Stimulated activated CD4-positive, alpha-beta T cell treated with anti-CD3 and anti-CD28 coated beads, Interleukin-2, amount 100 ng/mL, for 24 hours (primary cell): ENCODE results near the gene PORCN.

Source experiments
- DNase-seq, 2 donors: peaks; one replicate each; pipeline ENCODE4 v3.0.0-alpha.2; 2020

The PORCN gene

DNA sequence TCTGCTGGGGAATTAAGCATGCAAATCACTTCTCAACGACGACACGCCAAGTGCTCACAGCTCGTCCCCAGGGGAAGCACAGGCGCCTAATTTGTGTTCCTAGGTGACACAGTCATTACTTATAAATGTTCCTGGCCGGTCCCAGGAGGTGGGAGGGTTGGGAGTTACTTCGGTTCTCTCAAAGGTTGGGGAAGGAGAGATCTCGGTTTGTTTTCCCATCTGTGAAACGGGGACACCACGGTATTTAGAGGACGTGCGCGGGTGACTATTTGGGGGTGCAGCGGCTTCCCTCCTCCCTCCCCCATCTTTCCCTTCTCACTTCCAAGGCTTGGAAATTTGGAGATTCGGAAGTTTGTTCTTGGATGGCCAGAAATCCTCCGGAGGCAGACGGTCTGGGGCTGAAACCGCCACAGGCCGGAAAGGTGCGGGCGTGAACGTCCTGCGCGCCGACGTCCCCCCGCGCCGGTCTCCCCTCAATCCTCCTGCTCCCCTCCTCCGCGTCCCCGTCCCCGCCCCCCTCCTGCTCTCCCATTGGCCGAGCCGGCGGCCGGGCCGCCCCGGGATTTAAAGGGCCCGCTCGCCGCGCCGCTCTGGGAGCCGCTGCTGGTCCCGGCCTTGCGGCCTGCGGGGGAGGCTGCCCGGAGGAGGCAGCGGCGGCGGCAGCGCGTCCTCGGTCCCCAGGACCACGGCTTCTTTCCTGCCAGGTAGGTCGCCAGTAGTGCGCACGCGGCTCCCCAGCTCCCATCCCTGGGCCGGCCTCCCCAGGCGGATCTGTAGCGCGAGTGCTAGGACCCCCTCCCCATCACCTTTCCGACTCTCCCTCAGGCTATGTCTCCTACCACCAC is at the start of gene PORCN:
Gene PORCN (plus strand): TSS at position 593 of the 845 bp plus-strand sequence. CDS start 829 bp downstream, outside the sequence.
- peak; percentile 82 to 84 for DNase-seq

GRCh38 chrX:48459483-48459882 is 49.3 kb upstream of the PORCN start:
- no peak for DNase-seq

- DNase-seq: no peak
Measured at GRCh38 chrX:48460031-48460430, 48.8 kb upstream of the PORCN start.

DNA sequence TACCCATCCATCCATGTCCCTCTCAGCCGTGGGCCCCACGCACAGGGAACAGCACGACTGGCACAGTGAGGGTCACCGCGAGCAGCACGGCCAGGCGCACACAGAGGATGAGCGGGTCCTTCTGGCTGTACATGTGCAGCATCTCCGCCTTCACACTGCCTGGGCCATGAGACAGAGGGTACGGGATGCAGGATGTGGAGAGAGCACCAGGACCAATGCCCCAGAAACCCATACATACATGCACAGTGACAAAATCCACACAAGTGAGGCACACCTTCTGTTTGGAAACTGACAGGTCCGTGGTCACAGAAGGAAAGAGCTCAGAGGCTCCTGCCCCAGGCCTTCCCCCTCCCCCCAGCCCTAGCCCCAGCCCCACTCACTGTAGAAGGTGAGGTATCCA is 48.2 kb upstream of the PORCN start:
- no peak for DNase-seq

- DNase-seq: no peak
Measured at GRCh38 chrX:48461830-48462229, 47.0 kb upstream of the PORCN start.

- no peak for DNase-seq
Measured at GRCh38 chrX:48465336-48465933, 43.4 kb upstream of the PORCN start.

- DNase-seq: peak; percentile 39 to 62
Measured at GRCh38 chrX:48466696-48467095, 42.1 kb upstream of the PORCN start.

GRCh38 chrX:48467281-48467761 is 41.5 kb upstream of the PORCN start:
- DNase-seq: no peak

- peak; percentile 61 to 68 for DNase-seq
Measured at GRCh38 chrX:48468247-48468671, 40.5 kb upstream of the PORCN start.

DNA sequence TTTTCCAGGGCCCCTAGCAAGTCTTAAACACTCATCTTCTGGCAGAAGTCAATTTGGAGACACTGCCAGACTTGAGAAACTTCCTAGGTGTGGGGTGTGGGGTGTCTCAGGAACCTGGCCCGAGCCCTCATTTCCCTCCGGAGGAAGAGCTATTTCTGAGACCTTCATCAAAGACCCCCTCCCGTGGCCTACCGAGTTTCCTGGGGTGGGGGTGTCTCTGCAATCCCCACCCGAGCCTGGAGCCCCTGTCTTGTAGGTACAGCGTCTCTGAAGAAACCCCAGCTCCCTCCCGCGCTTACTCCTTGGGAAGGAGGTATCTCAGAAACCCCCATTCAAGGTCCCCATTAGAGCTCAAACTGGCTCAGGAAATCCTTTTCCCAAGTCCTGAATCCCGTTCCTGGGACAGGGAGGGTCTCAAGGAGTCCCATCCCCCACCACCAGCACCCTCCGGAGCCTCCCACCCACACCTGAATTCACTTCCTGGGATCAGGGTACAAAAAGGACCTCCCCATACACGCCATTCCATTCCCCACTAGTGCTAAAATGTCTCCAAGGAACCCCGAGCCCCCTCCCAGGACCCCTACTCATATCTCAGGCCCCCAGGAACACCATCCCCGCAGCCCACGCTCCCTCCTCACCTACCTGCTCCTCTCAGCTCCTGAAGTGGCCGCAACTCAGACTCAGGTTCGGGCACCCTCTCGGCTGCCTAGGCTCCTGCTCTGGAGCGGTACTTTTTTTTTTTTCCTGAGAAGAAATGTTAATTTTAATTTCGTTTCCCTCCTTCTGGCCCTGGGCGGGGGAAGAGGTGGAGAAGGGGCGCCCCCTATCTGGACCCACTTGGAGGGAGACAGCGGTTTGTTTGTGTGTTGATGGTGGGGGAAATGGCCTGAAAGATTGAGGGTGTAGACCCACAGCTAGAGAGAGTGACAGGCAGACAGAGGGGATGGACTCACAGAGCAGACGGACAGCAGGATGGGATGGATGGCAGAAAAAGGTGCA is 39.8 kb upstream of the PORCN start:
- DNase-seq: peak; percentile 47 to 59

- no peak for DNase-seq
Measured at GRCh38 chrX:48470110-48470832, 38.5 kb upstream of the PORCN start, which contains the start of gene SLC38A5. Gene SLC38A5 (minus strand): TSS chrX:48470260. CDS start chrX:48467924, 2,336 bp downstream.

GRCh38 chrX:48470833-48471118 is 38.0 kb upstream of the PORCN start:
- no peak for DNase-seq

DNA sequence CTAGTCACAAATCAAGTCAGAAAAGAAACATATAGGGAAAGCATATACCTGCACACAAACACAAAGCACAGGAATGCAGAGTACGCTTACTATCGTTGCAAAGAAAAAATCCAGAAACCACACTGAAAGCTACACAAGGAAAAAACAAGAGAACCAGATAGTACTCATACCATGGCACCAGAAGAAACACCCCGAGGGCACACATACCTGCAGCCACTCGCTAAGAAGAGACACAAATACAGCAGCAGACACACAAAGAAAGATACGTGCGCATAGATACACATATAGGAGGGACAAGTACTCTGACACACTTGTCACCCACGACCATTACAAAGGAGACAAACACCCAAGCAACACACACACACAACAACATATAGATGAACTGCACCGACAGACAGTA is 37.3 kb upstream of the PORCN start:
- DNase-seq: no peak

- no peak for DNase-seq
Measured at GRCh38 chrX:48472225-48472624, 36.6 kb upstream of the PORCN start.

- DNase-seq: no peak
Measured at GRCh38 chrX:48472851-48473703, 35.7 kb upstream of the PORCN start.

- no peak for DNase-seq
Measured at GRCh38 chrX:48473704-48473990, 35.1 kb upstream of the PORCN start.

GRCh38 chrX:48474127-48474526 is 34.7 kb upstream of the PORCN start:
- DNase-seq: peak in 1 of 2 donors; percentile 25

DNA sequence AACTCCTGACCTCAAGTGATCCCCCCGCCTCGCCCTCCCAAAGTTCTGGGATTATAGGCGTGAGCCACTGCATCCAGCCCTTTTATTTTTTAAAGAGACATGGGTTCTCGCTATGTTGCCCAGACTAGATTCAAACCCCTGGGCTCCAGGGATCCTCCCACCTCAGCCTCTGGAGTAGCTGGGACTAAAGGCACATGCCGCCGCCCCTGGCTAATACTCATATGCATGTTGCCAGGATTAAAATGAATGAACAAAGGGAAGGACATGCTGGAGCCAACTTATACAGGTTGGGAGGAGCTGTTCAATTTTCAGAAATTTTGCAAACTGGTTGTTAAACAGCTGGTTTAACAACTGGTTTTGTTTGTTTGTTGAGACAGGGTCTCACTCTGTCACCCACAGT is 34.2 kb upstream of the PORCN start:
- DNase-seq: no peak

DNA sequence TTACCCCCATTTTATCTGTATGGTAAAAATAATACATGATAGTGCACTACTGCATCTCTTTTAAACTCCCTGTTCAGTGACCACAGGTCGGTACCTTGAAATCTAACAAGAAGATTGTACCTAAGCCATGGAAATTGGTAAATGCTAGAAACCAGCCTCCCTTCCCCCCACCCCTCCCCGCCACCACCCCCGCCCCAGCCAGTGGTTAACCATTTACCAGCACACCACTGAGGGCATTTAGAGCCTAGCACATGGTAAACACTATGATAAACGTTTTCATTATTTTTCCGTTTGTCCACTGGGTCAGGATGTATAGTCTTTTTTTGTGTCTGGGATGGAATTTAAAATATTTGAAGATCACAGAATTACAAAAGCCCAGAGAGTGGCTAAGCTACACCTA is 33.5 kb upstream of the PORCN start:
- peak in 1 of 2 donors; percentile 22 for DNase-seq

DNA sequence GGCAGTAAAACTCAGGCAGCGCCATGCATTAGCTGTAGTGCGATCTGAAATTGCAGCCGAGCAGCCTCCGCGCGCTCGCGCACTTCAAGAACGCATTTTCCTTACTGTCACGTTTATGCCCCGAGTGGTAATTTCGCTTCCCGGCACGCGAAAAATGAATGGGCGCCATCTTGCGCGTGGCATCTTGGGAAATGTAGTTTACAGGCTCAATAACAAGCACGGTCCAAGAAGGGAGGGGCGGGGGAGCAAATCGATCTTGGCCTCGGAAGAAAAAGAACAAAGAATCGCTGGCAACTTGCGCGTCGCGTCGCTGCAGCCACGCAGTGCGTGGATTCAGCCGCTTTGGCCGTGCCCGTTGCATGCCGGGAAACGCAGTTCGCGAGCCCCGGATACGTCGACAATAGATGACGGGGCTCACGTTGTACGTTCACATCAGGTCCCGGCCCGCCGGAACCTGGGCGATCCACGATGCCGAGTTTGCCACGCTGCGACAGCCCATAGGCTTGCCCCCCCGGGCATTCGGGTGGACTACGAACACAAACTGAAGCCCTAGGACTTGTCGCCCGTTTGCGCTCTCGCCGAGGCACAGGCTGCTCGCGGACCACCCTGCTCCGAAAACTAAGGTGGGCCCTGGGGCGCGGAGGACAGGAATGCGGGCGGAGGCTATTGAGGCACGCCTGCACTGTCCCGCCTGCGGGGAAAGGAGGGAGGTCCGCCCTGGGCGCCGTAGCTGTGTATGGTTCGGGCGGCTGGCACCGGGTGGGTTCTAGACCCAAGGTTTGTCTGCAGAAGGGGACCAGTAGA is 32.8 kb upstream of the PORCN start, which contains the start of gene FTSJ1:
Gene FTSJ1 (plus strand): TSS at position 426 of the 804 bp plus-strand sequence. CDS start 1,849 bp downstream, outside the sequence.
- DNase-seq: peak; percentile 82 to 86
